Measurements from ENCODE around the gene SLC11A2.

Gene SLC11A2

DNA sequence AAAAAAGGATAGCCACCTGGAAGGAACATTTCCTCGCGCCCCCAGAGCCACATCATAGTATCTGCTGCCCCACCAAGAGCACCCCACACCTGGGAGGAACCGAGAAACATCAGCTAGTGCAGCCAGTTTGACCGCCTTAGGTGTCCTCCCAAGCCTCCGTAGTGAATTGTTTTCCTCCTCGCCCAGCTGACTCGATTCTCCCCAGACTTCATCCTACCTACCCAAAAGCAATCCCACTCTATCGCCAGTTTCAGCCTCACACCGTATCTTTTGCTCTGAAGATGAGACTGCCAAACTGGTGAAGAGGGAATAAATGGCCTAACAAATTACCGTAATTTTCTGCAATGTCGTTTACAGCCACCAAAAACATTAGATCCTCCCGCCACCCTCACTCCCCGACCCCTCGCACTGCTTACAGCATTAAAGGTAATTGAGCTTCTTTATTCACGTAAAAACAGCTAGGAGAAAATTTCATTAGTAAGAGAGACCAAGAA, 1.2 kb upstream of the SLC11A2 start:
- H3K9me3 ChIP-seq (ENCODE audit: insufficient read depth, low read depth, low read length) = no peaks in the 10 kb centered on the region
- H4K8ac ChIP-seq (ENCODE audit: low read depth, low read length) = peak overlapping the region; percentile 55
- peak overlapping the region; percentile 22 for H2AK5ac ChIP-seq (ENCODE audit: low read length)
- H3K14ac ChIP-seq (ENCODE audit: low read length) = peak overlapping the region; percentile 43
- peak overlapping the region; percentile 26 for H2AFZ ChIP-seq (ENCODE audit: insufficient read depth, low read length, poor library complexity)
- H3K23ac ChIP-seq (ENCODE audit: low read length) = no peak overlapping the region
- H3K79me2 ChIP-seq (ENCODE audit: control insufficient read depth, insufficient read depth, low read length, poor library complexity) = peaks cover 12% of the 10 kb centered on the region
- peaks cover 32% of the 10 kb centered on the region for H3K79me1 ChIP-seq (ENCODE audit: low read length)
- peak overlapping the region; percentile 29 for H3K27ac ChIP-seq (ENCODE audit: low read depth, low read length)
- no peak overlapping the region for H4K12ac ChIP-seq (ENCODE audit: low read depth, low read length)
- peak overlapping the region; percentile 53 for H2BK5ac ChIP-seq (ENCODE audit: low read depth, low read length, poor library complexity)
- H3K4me3 ChIP-seq (ENCODE audit: low read depth, low read length) = no peak overlapping the region
- WGBS (ENCODE audit: extremely low coverage, insufficient coverage, insufficient read length) = no CpG with 5 or more reads among the region's 15 CpGs
- no peaks in the 10 kb centered on the region for H3K27me3 ChIP-seq (ENCODE audit: insufficient read depth, low read length)
- H3K36me3 ChIP-seq (ENCODE audit: control insufficient read depth in 1 of 2, insufficient read depth in 2 of 2, low read length in 2 of 2) = no peaks in the 10 kb centered on the region
- no peak overlapping the region for H3K4me2 ChIP-seq (ENCODE audit: low read length)
- peak overlapping the region; percentile 50 for H4K91ac ChIP-seq (ENCODE audit: low read depth, low read length)
- no peak overlapping the region for H3K9ac ChIP-seq (ENCODE audit: low read length)
- H2BK12ac ChIP-seq (ENCODE audit: low read length) = peak overlapping the region; percentile 5
- peak overlapping the region; percentile 9 for H3K4ac ChIP-seq (ENCODE audit: low read depth, low read length)
- peak overlapping the region; percentile 4 for H2BK120ac ChIP-seq (ENCODE audit: insufficient read depth, low read length, poor library complexity)
- DNase-seq = no peak
- peaks cover 11 to 27% of the 10 kb centered on the region in 2 experiments for H3K4me1 ChIP-seq (ENCODE audit: control insufficient read depth in 1 of 2, insufficient read depth in 2 of 2, low read length in 2 of 2)
- peak overlapping the region; percentile 28 for H3K18ac ChIP-seq (ENCODE audit: low read length)

- peak overlapping the region; percentile 45 for H2AK5ac ChIP-seq (ENCODE audit: low read length)
- peak overlapping the region; percentile 88 for H3K9ac ChIP-seq (ENCODE audit: low read length)
- no peak overlapping the region for H2BK12ac ChIP-seq (ENCODE audit: low read length)
- no peaks in the 10 kb centered on the region for H3K36me3 ChIP-seq (ENCODE audit: control insufficient read depth in 1 of 2, insufficient read depth in 2 of 2, low read length in 2 of 2)
- peak overlapping the region; percentile 90 for H3K4me2 ChIP-seq (ENCODE audit: low read length)
- peaks cover 12% of the 10 kb centered on the region for H3K79me2 ChIP-seq (ENCODE audit: control insufficient read depth, insufficient read depth, low read length, poor library complexity)
- H4K91ac ChIP-seq (ENCODE audit: low read depth, low read length) = peak overlapping the region; percentile 98
- H3K4me1 ChIP-seq (ENCODE audit: control insufficient read depth in 1 of 2, insufficient read depth in 2 of 2, low read length in 2 of 2) = peaks cover 11 to 27% of the 10 kb centered on the region in 2 experiments
- H3K14ac ChIP-seq (ENCODE audit: low read length) = peak overlapping the region; percentile 98
- H3K27ac ChIP-seq (ENCODE audit: low read depth, low read length) = peak overlapping the region; percentile 99
- peak overlapping the region; percentile 14 for H4K12ac ChIP-seq (ENCODE audit: low read depth, low read length)
- H3K9me3 ChIP-seq (ENCODE audit: insufficient read depth, low read depth, low read length) = no peaks in the 10 kb centered on the region
- no peaks in the 10 kb centered on the region for H3K27me3 ChIP-seq (ENCODE audit: insufficient read depth, low read length)
- peak overlapping the region; percentile 98 for H2BK120ac ChIP-seq (ENCODE audit: insufficient read depth, low read length, poor library complexity)
- no peak overlapping the region for H3K23ac ChIP-seq (ENCODE audit: low read length)
- DNase-seq = no peak
- H3K79me1 ChIP-seq (ENCODE audit: low read length) = peaks cover 32% of the 10 kb centered on the region
- peak overlapping the region; percentile 92 for H3K4me3 ChIP-seq (ENCODE audit: low read depth, low read length)
- peak overlapping the region; percentile 99 for H3K18ac ChIP-seq (ENCODE audit: low read length)
- peak overlapping the region; percentile 93 for H3K4ac ChIP-seq (ENCODE audit: low read depth, low read length)
- peak overlapping the region; percentile 96 for H4K8ac ChIP-seq (ENCODE audit: low read depth, low read length)
- peak overlapping the region; percentile 0 for H2AFZ ChIP-seq (ENCODE audit: insufficient read depth, low read length, poor library complexity)
- H2BK5ac ChIP-seq (ENCODE audit: low read depth, low read length, poor library complexity) = peak overlapping the region; percentile 95
- no CpG with 5 or more reads among the region's 9 CpGs for WGBS (ENCODE audit: extremely low coverage, insufficient coverage, insufficient read length)
Observed at GRCh38 chr12:51025338-51025835, 797 bp downstream of the SLC11A2 start.

- H3K36me3 ChIP-seq (ENCODE audit: control insufficient read depth in 1 of 2, insufficient read depth in 2 of 2, low read length in 2 of 2) = peaks cover 0 to 2% of the 10 kb centered on the region in 2 experiments
- no peak overlapping the region for H3K4me3 ChIP-seq (ENCODE audit: low read depth, low read length)
- no peaks in the 10 kb centered on the region for H3K9me3 ChIP-seq (ENCODE audit: insufficient read depth, low read depth, low read length)
- H2BK5ac ChIP-seq (ENCODE audit: low read depth, low read length, poor library complexity) = no peak overlapping the region
- no peak overlapping the region for H4K12ac ChIP-seq (ENCODE audit: low read depth, low read length)
- no peak overlapping the region for H3K9ac ChIP-seq (ENCODE audit: low read length)
- H3K4me2 ChIP-seq (ENCODE audit: low read length) = no peak overlapping the region
- peaks cover 12% of the 10 kb centered on the region for H3K79me2 ChIP-seq (ENCODE audit: control insufficient read depth, insufficient read depth, low read length, poor library complexity)
- WGBS (ENCODE audit: extremely low coverage, insufficient coverage, insufficient read length) = no CpG with 5 or more reads among the region's 4 CpGs
- no peaks in the 10 kb centered on the region for H3K27me3 ChIP-seq (ENCODE audit: insufficient read depth, low read length)
- peak overlapping the region; percentile 39 for H2AFZ ChIP-seq (ENCODE audit: insufficient read depth, low read length, poor library complexity)
- H3K23ac ChIP-seq (ENCODE audit: low read length) = no peak overlapping the region
- H2AK5ac ChIP-seq (ENCODE audit: low read length) = peak overlapping the region; percentile 25
- peak overlapping the region; percentile 52 for H4K8ac ChIP-seq (ENCODE audit: low read depth, low read length)
- no peak for DNase-seq
- H3K14ac ChIP-seq (ENCODE audit: low read length) = no peak overlapping the region
- H4K91ac ChIP-seq (ENCODE audit: low read depth, low read length) = peak overlapping the region; percentile 75
- H3K4ac ChIP-seq (ENCODE audit: low read depth, low read length) = peak overlapping the region; percentile 95
- H2BK12ac ChIP-seq (ENCODE audit: low read length) = no peak overlapping the region
- H3K18ac ChIP-seq (ENCODE audit: low read length) = peak overlapping the region; percentile 40
- no peak overlapping the region for H2BK120ac ChIP-seq (ENCODE audit: insufficient read depth, low read length, poor library complexity)
- no peak overlapping the region for H3K27ac ChIP-seq (ENCODE audit: low read depth, low read length)
- peaks cover 30% of the 10 kb centered on the region for H3K79me1 ChIP-seq (ENCODE audit: low read length)
- peaks cover 11 to 19% of the 10 kb centered on the region in 2 experiments for H3K4me1 ChIP-seq (ENCODE audit: control insufficient read depth in 1 of 2, insufficient read depth in 2 of 2, low read length in 2 of 2)
Observed at GRCh38 chr12:51023625-51024382, 2.4 kb downstream of the SLC11A2 start.

GRCh38 chr12:51021694-51022093, 4.5 kb downstream of the SLC11A2 start:
- Histone ChIP-seq H2BK120ac (ENCODE audit: insufficient read depth, low read length, poor library complexity) (no peak overlapping the region), H2BK12ac (ENCODE audit: low read length) (no peak overlapping the region), H3K23ac (ENCODE audit: low read length) (no peak overlapping the region), H2AFZ (ENCODE audit: insufficient read depth, low read length, poor library complexity) (no peak overlapping the region), H4K91ac (ENCODE audit: low read depth, low read length) (no peak overlapping the region), H3K79me2 (ENCODE audit: control insufficient read depth, insufficient read depth, low read length, poor library complexity) (peaks cover 11% of the 10 kb centered on the region), H3K4ac (ENCODE audit: low read depth, low read length) (peak overlapping the region; percentile 2), H3K4me1 (ENCODE audit: control insufficient read depth in 1 of 2, insufficient read depth in 2 of 2, low read length in 2 of 2) (peaks cover 7 to 8% of the 10 kb centered on the region in 2 experiments), H4K12ac (ENCODE audit: low read depth, low read length) (no peak overlapping the region), H3K4me3 (ENCODE audit: low read depth, low read length) (no peak overlapping the region), H2BK5ac (ENCODE audit: low read depth, low read length, poor library complexity) (no peak overlapping the region), H3K27me3 (ENCODE audit: insufficient read depth, low read length) (no peaks in the 10 kb centered on the region), H3K27ac (ENCODE audit: low read depth, low read length) (no peak overlapping the region), H3K36me3 (ENCODE audit: control insufficient read depth in 1 of 2, insufficient read depth in 2 of 2, low read length in 2 of 2) (peaks cover 0 to 2% of the 10 kb centered on the region in 2 experiments), H3K4me2 (ENCODE audit: low read length) (no peak overlapping the region), H3K9me3 (ENCODE audit: insufficient read depth, low read depth, low read length) (no peaks in the 10 kb centered on the region), H2AK5ac (ENCODE audit: low read length) (no peak overlapping the region), H3K9ac (ENCODE audit: low read length) (no peak overlapping the region), H4K8ac (ENCODE audit: low read depth, low read length) (no peak overlapping the region), H3K14ac (ENCODE audit: low read length) (no peak overlapping the region), H3K79me1 (ENCODE audit: low read length) (peaks cover 16% of the 10 kb centered on the region), H3K18ac (ENCODE audit: low read length) (no peak overlapping the region)
- WGBS (ENCODE audit: extremely low coverage, insufficient coverage, insufficient read length) = no CpG with 5 or more reads among the region's 1 CpG
- DNase-seq = no peak

Data from trophoblast cell (in vitro differentiated cells and primary cell).